Liver (tissue), 3 donors: ENCODE data around the gene ABLIM1.

Experiments used
- CTCF ChIP-seq: fragments of 150-350 bp; IDR thresholded peaks from 2 replicates; pipeline ENCODE4 v1.5.1; 2017; ENCODE audit warnings: improper control_type of control experiment, low read depth, low read length; ENCODE audit not compliant: missing input control
- FOXA1 ChIP-seq: IDR thresholded peaks from 2 replicates; pipeline ENCODE4 v1.6.1; 2016; ENCODE audit warnings: antibody characterized with exemption
- RAD21 ChIP-seq, 2 donors: IDR thresholded peaks; 2 replicates each; pipeline ENCODE4 v1.6.1; 2016; ENCODE audit warnings: antibody characterized with exemption in 2 of 2, mild to moderate bottlenecking in 2 of 2
- REST ChIP-seq: IDR thresholded peaks from 2 replicates; pipeline ENCODE4 v1.6.1; 2016; ENCODE audit warnings: antibody characterized with exemption, mild to moderate bottlenecking
- SP1 ChIP-seq: IDR thresholded peaks from 2 replicates; pipeline ENCODE4 v1.6.1; 2018; ENCODE audit warnings: antibody characterized with exemption, mild to moderate bottlenecking
- TAF1 ChIP-seq: conservative IDR thresholded peaks from 2 replicates; pipeline ENCODE4 v1.6.1; 2016; ENCODE audit warnings: antibody characterized with exemption, mild to moderate bottlenecking
- donor health status: healthy.
- donor health status: healthy.

DNA sequence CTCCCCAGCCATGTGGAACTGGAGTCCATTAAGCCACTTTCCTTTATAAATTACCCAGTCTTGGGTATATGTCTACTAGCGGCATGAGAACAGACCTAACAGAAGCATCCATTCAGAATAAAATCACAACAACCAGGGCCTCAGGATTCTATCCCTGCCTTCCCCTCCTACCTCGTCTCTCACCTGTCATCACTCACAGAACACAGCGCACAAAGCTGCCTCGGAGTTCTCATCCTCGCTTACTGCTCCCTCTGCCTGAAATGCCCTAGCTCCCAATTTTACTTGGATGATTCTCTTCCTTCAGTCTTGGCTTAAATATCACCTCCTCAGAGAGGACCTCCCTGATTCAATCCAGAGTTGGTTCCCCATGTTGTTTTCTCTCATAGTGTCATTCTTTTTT lies 183.1 kb downstream of the ABLIM1 start:
- TF ChIP-seq TAF1, result no peak
- no peak for TF ChIP-seq SP1
- no peak for TF ChIP-seq FOXA1
- no peak for TF ChIP-seq CTCF
- TF ChIP-seq RAD21 (IDR thresholded peaks at IDR 0.05), result no peak
- TF ChIP-seq REST, result no peak
